Activated CD4-positive, alpha-beta T cell treated with anti-CD3 and anti-CD28 coated beads, Interleukin-10, Interleukin-2, amounts not matched to agents 100 ng/mL and 50 ng/mL, durations not matched to agents 16 hours and 8 hours (primary cell): Measurements from ENCODE around the gene ZFPM1.
"Not testable (repeated sequence)": the region's sequence is repeated elsewhere in the genome, so short reads cannot be mapped to it uniquely, and the experiment has no call there.

Experiments
- DNase-seq: peaks from one replicate; pipeline ENCODE4 v3.0.0-alpha.2; 2020

Gene ZFPM1

DNA sequence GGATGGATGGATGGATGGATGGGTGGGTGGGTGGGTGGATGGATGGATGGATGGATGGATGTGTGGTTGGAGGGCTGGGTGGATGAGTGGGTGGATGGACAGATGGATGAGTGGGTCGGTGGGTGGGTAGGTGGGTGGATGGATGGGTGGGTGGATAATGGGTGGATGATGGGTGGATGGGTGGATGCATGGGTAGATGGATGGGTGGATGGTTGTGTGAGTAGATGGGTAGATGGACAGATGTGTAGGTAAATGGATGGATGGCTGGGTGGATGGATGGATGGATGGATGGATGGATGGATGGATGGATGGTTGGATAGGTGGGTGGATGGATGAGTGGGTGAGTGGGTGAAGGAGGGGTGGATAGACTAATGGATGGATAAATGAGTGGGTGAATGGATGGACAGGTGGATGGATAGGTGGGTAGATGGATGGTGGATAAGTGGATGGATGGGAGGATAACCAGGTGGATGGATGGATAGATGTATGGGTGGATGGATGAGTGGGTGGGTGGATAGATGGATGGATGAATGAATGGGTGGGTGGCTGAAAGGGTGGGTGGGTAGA, 64.2 kb downstream of the ZFPM1 start:
- DNase-seq = not testable (repeated sequence)

DNA sequence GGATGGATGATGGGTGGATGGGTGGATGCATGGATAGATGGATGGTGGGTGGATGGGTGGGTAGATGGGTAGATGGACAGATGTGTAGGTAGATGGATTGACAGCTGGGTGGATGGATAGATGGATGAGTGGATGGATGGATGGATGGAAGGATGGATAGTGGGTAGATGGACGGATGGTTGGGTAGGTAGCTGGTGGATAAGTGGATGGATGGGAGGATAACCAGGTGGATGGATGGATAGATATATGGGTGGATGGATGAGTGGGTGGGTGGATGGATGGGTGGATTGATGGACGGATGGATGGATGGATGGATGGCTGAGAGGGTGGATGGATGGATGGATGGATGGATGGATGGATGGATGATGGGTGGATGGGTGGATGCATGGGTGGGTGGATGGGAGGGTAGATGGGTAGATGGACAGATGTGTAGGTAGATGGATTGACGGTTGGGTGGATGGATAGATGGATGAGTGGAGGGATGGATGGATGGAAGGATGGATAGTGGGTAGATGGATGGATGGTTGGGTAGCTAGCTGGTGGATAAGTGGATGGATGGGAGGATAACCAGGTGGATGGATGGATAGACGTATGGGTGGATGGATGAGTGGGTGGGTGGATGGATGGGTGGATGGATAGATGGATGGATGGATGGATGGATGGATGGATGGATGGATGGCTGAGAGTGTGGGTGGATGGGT, 65.5 kb downstream of the ZFPM1 start:
- DNase-seq = not testable (repeated sequence)

DNA sequence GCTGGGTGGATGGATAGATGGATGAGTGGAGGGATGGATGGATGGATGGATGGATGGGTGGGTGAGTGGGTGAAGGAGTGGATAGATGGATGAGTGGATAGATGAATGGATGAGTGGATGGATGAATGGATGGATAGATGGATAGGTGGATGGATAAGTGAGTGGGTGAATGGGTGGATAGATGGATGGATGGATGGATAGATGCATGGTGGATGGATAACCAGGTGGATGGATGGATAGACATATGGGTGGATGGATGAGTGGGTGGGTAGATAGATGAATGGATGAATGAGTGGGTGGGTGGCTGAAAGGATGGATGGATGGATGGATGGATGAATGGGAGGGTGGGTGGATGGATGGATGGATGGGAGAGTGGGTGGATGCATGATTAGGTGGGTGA, 66.2 kb downstream of the ZFPM1 start:
- DNase-seq = no peak

DNA sequence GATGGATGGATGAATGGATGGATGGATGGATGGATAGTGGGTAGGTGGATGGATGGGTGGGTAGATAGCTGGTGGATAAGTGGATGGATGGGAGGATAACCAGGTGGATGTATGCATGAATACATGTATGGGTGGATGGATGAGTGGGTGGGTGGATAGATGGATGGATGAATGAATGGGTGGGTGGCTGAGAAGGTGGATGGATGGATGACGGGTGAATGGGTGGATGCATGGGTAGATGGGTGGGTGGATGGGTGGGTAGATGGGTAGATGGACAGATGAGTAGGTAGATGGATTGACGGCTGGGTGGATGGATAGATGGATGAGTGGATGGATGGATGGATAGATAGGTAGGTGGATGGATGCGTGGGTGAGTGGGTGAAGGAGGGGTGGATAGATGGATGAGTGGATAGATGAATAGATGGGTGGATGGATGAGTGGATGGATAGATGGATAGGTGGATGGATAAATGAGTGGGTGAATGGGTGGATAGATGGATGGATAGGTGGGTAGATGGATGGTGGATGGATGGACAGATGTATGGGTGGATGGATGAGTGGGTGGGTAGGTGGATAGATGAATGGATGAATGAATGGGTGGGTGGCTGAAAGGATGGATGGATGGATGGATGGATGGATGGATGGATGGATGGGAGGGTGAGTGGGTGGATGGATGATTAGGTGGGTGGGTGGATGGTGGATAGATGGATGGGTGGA, 67.0 kb downstream of the ZFPM1 start:
- DNase-seq = no peak

DNA sequence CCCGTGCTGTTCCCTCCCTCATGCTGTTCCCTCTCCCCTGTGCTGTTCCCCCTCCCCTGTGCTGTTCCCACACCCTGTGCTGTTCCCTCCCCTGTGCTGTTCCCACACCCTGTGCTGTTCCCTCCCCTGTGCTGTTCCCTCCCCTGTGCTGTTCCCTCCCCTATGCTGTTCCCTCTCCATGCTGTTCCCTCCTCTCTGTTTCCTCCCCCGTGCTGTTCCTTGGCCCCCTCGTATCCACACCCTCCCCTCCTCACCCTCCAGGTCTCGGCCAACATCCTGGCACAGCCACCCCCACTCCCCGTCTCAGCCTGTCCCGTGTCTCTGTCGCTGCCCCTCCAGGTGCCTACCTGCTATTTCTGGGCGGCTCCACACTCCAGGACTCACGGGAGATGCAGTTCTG, 68.6 kb downstream of the ZFPM1 start:
- no peak for DNase-seq

DNA sequence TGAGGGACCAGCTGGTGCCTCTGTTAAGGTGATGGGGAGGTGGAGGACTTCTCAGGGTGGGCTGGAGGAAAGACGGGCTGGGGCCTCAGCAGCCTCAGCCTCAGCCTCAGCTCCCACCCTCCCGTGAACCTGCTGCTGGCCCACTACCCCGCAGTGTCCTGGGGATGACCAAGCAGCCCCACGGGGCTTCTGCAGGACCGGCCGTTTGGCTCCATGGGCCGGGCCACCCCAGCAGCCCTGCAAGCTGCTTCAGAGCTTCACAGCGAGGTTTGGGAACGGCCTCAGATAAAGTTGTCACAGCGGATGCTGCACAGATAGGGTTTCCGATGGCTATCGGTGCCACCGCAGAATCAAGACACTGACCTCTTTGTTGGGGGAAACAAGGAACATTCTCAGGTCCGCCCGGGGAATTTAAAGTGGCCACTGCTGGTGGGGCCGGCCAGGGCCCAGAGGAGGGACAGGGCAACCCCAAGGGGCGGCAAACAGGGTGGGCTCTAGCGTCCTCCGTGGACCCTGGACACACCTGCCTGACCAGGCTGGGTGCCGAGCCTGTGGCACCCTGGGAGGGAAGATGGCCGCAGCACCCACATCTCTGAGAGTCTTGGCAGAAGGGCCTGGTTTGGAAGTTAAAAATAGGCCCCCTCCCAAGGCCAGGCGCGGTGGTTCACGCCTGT, 69.3 kb downstream of the ZFPM1 start:
- no peak for DNase-seq

DNA sequence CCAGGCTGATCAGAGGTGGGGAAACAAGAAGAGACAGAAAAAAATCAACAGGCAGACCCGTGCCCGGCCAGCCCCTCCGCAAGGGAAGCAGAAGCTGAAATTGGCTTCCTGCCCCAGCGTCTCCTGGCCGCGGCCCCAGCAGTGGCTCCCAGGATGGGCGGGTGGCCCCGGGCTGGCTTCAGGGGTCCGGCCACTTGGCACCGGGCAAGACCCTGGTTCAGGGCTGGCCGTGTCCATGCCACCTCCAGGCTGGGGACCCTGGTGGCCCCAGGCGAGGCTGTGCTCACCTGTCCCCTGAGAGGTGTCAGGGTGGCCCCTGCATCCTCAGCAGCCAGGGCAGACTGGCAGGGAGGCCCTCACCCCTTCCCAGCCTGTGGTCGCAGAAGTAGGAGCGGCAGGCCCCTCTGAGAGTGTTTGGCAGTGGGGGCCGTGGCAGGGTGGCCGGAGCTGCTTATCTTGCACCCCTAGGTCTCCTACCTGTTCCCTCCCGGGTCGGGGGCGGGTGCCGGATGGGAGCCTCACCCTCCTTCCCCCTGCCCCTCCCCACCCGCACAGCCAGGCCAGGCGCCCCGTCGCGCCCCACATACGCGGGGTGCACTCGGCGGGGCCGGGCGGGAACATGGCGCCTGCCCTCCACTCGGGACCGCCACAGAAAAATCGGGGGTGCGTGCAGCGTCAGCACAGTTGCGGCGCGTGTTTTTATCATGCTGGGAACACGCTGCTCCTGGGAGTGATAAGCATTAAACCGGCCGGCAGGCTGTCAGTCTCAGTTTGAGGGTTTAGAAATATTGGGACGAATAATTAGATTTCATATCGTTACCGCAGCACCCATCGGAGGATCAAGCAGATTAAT, 70.5 kb downstream of the ZFPM1 start:
- DNase-seq = no peak

DNA sequence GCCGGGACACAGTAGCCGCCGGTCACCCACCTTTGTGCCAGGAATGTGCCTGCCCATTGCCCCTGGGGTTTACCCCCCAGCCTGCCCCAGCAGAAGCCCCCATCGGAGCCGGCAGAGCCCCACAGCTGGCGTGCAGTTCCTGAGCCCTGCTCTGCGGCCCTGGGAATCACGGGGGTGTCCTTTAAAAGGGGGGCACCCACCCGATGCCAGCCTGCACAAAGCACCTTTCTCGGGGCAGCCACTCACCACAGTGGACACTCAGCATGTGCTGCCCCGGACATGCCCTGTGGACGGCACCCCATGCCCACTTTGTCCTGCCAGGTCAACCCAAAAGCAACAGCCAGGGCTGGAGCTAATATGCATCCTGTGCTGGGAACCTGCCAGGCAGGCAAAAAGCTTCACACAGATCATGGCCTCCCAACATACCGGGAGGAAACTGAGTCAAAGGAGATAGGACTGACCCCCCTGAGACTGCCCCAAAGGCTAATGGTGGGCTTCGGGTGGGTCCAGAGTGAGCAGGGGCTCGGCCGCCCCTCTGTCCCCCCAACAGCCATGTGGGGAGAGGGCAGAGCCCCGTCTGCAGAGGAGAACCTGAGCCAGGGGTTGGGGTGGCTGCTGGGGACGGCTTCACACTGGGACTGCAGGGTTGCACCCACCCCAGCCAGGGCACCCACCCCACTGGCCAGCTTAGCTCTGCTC, 71.3 kb downstream of the ZFPM1 start:
- DNase-seq = no peak

DNA sequence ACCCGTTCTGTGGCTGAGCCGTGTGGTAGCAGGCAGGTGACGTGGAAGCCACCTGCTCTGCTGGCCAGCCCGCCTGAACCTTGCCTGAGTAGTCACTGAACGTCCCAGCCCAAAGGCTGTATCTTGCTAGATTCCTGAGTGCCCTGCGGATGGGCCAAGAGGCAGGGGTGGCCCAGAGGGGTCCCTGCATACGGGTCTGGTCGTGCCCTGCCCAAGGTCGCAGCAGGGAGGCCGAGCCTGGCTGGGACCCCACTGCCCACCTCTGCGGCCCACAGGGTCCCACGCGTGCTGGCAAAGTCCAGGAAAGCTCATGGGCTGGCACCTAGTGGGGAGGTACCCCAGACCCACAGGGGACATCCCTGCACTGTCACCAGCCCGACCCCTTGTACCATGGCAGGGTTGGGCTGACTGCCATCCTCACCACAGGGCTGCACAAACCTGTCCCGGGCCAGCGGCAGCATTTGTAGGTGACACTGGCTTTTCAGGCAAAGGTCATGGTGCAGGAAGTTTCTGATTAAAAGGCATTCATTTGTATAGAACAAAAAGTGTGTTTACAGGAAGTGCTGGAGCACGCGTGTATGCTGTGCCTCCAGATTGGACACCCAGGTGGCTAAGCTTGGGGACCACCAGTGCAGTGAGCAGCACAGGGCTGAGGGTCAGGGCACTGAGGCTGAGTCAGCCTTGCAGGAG, 72.0 kb downstream of the ZFPM1 start:
- no peak for DNase-seq

DNA sequence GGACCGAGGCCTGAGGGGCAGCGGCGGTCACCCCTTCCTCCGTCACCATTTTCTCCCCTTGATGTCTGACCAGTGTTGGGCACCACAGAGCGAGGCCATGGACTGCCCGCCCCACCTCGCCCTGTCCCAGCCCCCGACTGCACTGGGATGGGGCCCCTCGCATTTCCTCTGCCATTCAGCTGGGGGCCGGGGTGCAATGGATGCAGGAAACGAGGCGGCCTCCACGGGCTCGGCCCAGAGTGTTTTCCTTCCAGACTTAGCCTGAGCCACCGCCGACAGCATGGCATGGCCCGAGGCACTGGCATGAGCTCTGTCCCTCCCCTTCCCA, 72.5 kb downstream of the ZFPM1 start:
- no peak for DNase-seq

DNA sequence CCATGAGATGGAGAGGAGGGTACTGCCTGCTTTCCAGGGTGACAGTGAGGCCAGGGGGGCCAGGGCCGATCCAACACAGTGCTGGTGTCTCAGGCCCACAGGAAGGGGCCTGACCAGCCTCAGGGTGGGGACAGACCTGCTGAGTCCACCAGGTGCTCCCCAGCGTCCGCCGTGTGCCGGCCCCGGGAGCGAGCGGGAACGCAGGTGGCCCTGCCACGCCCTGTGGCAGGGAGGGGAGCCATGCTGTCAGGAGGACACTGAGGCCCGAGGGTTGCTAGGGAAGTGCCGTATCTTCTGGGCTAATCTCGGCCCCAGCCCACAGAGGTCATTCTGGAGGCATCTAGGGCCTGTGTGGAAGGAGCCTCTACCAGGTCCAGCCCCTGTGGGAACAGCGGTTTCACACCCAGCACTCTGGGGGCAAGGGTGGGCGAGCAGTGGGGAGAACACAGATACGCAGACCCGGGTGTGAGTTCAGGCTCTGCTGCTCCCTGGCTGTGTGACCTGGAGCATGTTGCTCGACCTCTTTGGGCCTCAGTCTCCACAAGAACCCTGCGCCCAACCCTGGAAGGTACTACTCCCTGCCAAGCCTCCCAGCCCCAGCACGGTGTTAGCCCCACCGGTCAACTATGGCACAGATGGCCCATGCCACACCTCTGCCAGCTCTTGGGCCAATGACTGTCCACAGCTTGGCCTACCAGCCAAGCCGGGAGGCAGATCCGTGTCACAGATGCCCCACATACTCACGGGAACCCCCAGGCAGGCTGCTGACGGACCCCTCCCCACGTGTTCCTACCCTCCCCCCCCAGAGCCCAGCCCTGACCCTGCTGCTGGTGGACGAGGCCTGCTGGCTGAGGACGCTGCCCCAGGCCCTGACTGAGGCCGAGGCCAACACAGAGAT, 73.2 kb downstream of the ZFPM1 start:
- no peak for DNase-seq

DNA sequence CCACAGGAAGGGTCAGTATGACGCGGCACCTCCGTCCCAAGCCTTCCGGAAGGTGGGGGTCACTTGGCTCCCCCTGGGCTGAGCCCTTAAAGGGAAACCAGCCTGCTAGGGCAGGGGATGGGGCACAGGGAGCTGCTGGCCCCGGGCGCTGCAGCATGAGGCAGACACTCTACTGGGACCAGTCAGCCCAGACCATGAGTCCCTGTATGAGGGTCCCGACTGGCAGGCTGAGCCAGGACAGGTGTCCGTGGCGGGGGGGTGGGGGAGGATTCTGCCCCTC, 73.8 kb downstream of the ZFPM1 start:
- no peak for DNase-seq

DNA sequence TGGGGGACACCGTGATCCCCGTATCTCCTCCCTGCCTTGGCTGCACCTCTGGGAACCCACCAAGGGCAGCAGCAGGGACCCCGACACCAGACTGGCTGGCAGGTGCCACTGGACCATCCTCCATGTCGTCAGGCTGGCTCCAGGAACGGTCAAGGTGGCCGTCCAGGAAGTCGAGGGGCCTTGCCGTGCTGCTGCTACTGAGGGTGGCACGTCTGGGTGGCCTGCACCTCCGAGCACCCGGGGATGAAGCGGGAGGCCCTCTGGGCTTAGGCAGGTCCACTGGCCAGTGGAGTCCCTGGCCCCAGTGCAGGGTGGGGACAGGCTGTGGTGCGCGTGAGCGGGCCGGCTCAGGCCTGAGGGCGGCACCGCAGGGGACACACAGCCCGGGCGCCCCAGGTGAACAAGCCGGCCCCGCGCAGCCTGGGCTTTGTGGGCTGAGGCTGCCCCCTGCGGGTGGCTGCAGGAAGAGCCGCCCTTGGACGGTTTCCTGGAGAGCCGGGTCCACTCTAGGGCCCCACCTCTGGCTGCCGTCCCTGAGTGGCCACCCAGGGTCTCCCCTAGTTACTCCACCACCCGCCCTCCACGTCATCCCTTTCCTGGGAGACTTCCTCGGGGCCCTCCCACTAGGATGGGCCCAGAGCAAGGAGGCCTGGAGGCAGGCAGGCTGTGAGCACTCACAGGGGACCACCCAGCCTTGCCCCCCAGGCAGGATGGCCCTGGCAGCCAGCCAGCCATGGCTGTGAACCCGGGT, 74.3 kb downstream of the ZFPM1 start:
- peak; percentile 62 for DNase-seq

DNA sequence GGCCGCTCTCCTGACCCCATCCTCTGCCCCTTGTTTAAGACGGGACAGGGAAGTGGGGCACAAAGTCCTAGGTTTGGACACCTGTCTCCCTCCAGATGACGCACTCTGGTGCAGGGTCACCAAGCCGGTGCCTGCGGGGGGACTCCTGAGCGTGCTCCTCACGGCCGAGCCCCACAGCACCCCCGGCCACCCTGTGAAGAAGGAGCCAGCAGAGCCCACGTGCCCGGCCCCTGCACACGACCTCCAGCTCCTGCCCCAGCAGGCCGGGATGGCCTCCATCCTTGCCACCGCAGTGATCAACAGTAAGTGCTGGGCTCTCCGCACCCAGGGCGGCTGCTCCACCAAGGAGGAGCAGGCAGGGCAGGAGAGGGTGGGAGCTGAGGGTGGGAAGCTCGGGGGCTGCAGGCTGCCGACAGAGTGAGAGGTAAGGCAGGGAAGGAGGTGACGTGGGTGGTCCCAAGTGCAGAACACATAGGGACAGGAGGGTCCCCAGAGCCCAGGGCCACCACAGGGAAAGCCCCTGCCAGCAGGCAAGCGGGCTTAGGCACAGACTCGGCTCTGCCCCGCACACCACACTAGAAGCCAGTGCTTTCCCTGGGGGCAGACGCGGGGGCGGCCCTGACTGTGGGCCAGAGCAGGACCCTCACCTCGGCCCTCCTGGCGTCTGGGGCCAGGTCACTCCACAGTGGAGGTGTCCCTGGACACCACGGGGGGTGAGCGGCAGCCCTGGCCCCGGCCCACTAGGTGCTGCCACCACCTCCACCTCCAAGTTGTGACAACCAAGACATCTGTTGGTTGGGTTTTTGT, 75.1 kb downstream of the ZFPM1 start:
- no peak for DNase-seq

DNA sequence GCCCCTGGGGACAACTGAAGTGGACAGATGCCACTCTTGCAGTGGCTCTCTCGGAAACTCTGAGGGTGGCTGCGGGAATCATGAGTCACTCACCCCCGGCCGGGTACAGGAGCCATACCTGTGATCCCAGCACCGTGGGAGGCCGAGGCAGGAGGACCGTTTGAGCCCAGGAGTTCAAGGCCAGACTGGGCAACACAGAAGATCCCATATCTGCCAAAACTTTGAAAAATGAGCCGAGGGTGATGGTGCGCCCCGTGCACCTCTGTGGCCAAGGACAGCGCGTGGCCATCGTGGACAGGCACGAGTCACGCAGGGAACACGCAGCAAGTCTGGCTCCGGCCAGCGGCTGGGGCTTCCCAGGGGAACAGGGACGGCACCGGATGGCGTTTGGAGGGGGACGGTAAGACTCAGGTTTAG, 75.8 kb downstream of the ZFPM1 start:
- DNase-seq = no peak

DNA sequence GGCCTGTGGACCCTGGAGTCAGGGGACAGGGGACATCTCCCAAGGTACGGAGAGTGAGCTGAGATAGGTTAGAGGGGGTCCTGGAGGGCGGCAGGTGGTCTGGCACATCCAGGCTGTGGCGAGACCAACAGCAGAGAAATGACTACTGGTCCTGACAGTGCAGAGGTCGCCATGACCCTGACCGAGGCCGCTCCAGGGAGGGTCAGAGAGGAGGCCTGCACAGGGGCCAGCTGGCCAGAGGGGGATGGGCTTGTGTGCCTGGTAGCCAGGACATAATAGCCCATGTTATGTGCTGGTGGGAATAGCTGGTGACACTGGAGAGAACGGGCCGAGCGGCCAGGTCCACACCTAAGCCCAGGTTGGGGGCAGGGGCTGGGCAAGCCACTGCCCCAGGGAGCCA, 76.5 kb downstream of the ZFPM1 start:
- DNase-seq = no peak

DNA sequence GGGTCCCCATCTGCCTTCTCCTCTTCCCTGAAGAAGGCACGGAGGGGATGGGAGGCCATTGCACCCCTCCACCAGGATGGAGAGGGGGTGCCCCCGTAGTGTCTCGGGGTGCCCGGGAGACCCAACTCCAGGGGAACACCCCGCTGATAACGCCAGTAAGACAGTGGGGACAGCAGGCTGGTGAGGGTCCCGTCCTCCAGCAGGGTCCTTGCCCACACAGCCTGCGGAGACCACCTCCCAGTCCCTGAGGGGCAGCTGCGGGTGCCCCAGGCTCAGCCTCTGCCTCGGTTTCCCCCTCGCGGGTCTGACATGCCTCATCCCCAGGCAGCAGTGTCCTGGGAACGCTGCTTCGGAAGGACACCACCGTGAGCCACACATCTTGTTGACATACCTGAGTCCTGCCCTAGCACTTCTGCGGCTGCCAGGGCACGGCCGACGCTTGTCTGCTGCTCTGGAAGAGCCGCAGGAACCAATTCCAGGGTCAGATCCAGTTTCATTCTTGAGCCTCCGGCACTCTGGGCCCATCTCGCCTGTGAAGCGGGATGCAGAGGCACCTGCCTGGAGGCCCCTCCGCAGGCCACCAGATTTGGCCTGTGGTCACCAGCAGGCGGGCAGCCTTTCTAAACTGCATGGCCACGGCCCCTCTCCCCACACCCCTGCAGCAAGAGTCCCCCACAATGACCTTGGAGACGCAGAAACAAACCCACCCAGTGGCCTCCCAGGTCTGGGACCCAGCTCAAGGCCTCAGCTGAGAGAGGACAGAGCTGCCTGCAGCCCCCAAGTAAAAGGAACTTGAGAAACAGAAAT, 77.2 kb downstream of the ZFPM1 start:
- DNase-seq = no peak

DNA sequence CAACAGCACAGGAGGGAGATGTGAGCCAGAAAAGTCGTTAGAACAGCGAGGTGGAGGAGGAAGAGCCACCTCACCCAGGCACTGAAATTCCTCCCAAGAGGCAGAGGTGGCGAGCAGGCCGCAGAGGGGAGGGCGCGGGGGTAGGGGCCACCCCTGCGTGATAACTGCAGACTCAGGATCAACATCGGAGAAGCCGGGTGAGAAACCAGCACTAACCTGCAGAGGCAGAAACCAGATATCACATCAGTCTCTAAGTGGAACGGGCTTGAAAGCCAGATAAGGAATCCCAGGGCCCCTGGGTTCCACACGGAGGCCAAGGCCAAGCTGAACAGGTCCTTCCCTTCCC, 77.8 kb downstream of the ZFPM1 start:
- no peak for DNase-seq

DNA sequence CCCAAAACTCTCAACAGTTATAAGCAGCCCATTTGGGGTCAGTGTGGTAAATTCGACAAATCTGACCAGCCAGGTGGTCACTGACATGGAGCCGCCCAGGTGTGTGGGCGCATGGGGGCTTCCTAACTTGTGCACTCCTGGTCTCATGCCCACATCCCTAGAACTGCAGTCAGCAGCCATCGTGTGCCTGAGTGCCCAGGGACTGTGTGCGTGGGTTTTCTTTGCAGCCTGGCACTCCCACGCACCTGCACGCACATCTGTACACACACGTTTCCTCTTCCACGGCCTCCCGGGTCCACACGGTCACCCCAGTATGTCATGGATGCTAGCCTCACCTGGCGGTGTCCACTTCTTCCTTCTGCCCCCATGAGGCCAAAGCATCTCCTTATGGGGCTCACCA, 78.3 kb downstream of the ZFPM1 start:
- DNase-seq = no peak
